Activated gamma-delta T cell treated with Interleukin-2 at 50 U/mL for 16 hours (primary cell): ENCODE data around the gene EPHA2.
A peak's percentile ranks its signal among the peaks of the same experiment; 100 is the strongest.
"Not testable (repeated sequence)": the region's sequence is repeated elsewhere in the genome, so short reads cannot be mapped to it uniquely, and the experiment has no call there.

ENCODE experiments used
- DNase-seq: peaks from one replicate; pipeline ENCODE4 v3.0.0-alpha.2; 2020

The EPHA2 gene

GRCh38 chr1:16167331-16168143 is 11.7 kb upstream of the EPHA2 start:
- peak; percentile 52 for DNase-seq

GRCh38 chr1:16166117-16166516 is 10.2 kb upstream of the EPHA2 start:
- DNase-seq, result no peak

GRCh38 chr1:16165548-16165947 is 9.7 kb upstream of the EPHA2 start:
- DNase-seq, result no peak

- DNase-seq, result no peak
These were observed 9.2 kb upstream of the EPHA2 start for GRCh38 chr1:16165073-16165364.

GRCh38 chr1:16164213-16165072 is 8.6 kb upstream of the EPHA2 start:
- no peak for DNase-seq

DNA sequence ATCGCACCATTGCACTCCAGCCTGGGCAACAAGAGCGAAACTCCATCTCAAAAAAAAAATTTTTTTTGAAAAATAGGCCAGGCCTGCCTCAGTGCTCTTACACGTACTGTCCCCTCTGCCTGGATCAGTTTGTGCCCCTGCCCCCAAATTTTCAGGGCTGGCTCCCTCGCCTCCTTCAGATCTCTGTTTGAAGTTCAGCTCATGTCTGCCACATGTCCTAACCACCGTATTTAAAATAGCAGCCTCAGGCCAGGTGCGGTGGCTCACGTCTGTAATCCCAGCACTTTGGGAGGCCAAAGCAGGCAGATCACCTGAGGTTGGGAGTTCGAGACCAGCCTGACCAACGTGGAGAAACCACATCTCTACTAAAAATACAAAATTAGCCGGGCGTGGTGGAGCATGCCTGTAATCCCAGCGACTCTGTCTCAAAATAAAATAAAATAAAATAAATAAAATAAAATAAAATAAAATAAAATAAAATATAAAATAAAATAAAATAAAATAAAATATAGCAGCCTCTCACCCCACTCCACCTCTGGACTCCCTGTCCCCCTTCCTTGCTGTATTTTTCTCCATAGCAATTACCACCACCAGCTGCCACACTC is 7.8 kb upstream of the EPHA2 start:
- not testable (repeated sequence) for DNase-seq

- DNase-seq, result peak; percentile 57
These were observed 6.4 kb upstream of the EPHA2 start for GRCh38 chr1:16162163-16162822.

DNA sequence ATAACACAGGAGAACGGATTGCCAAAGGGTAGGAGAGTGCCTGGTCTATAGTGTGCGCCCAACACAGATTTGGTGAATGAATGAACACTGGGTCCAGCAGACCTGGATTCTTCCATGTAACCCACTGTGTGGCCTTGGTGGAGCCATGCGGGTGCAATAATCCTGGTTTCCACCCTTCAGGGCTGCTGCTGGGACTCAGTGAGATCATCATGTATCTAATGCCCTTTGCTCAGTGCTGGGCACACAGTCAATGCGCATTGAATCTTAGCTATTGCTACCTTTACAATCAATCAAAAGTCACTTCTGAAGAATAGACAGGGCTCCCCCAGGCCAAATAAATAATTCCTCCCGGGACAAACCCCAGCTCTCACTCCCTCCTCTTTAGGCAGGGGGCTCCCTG is 5.8 kb upstream of the EPHA2 start:
- DNase-seq, result no peak

DNA sequence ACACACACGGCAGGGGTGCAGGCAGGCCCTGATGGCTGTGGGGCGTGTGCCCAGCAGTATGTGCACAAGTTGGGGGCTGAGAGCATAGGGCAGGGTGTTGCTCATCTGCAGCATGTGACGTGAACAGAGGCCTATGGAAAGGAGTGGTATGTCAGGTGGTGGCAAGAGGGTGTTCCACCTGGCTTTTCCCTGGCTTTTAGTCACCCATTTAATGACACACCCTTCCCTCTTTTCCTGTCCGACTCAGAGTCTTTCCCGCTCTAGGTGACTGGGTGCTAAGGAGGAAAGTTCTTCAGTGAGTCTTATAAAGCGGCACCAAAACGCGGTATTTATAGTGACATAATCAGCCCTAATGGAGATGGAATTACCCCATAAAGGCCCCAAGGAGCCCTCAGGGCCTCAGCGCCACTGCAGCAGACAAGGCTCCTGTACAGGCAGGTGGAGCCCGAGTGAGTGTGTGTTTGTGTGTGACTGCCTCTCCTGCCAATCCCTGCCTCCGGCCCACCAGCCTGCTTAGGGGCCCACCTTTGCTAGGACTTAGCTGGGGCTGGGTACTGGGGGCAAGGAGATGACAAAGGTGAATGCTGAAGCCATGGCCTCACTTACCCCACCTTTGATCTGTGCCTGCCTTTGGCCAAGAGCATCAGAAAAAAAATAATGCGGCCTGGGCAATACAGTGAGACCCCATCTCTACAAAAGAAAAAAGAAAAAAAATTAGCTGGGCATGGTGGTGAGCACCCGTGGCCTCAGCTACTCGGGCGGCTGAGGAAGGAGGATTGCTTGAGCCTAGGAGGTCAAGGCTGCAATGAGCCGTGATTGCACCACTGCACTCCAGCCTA is 3.3 kb upstream of the EPHA2 start:
- no peak for DNase-seq

DNA sequence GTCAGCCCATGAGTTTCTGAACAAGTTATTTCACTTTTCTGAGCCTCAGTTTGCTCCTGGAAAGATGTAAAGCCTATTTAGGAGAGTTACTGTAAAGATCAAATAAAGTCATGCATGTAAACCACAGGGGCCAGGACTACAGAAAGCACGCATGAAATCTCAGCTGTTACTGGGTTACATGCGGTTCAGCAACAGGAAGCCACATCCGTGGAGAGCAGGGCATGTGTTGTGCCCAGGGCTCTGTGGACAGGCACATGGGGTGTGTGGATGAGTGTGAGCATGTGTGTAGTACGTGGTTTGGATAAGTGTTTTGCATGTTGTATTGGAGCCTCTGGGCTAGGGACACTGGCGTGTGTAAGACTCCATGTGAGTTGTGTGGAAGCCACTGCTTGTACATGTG is 2.2 kb upstream of the EPHA2 start:
- DNase-seq, result peak; percentile 24

GRCh38 chr1:16156848-16157495 is 1.1 kb upstream of the EPHA2 start:
- no peak for DNase-seq

- DNase-seq, result no peak
These were observed 1.7 kb downstream of the EPHA2 start for GRCh38 chr1:16153999-16154673.

DNA sequence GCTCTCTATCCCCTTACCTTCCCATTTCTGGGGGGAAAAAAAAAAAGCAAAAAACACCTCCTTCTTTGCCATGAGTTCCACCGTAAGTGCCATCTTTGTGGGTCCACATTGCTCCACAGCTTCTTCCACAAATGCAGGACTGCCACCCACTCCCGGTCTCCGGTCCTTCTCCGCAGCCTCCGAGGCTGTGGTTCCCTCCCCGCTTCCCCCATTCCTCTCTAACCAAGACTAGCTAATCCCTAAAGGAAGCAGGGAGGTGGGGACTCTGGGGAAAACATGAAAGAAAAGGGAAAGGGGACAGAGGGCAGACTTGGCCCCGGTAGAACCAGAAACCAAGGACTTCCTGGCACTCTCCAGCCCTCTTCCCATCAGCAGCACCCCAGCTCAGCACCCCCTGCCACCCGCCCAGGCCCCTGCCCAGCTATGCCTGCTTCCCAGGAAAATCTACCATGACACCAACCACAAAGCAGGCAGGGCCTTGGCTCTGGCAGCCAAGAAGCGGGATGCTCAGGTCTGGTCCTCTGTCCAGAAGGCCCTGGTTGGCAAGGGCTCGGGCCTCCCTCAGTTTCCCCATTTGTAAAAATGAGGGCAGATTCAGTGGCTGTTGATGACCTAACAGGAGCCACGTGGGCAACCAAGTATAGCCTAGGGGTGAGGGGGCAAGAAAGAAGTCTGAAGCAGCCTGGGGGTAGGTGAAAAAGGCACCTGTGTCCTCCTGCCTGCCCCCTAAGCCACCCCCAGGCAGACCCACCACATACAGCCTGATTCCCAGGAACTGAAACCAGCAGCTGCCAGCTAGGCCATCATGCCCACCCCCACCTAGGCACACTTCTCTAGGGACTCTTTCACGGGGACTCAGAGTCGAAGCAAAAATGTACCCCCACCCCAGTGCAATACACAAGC is 2.5 kb downstream of the EPHA2 start:
- DNase-seq, result no peak

DNA sequence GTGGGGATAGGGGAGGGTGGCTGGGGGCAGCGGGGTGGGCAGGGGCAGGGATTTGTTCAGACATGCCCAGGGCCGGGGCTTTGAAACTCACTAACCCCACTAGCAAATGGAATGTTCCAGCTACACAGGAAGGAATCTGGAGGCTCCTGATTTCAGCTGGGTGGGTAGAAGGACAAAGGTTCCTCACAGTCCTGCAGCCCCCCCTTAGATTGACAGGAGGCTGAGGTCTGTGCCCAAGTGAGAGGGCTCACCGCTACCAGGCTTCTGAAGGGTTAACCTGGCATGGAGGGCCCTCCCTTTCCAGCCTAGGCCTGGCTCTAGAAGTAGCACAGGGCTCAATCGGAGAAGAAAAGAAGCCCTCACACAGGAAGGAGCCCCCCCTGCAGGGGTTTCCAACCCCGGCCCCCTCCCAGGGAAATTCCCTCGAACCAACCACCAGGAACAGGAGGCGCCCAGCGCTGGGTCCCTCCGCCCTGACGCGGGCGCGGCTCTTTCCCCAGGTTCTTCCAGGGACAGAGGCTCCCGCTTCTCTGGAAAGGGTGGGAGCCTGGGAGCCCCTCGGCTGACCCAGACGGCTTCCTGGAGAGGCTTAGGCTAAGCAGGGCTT is 3.3 kb downstream of the EPHA2 start:
- DNase-seq, result no peak

- DNase-seq, result no peak
These were observed 3.9 kb downstream of the EPHA2 start for GRCh38 chr1:16151995-16152384.

DNA sequence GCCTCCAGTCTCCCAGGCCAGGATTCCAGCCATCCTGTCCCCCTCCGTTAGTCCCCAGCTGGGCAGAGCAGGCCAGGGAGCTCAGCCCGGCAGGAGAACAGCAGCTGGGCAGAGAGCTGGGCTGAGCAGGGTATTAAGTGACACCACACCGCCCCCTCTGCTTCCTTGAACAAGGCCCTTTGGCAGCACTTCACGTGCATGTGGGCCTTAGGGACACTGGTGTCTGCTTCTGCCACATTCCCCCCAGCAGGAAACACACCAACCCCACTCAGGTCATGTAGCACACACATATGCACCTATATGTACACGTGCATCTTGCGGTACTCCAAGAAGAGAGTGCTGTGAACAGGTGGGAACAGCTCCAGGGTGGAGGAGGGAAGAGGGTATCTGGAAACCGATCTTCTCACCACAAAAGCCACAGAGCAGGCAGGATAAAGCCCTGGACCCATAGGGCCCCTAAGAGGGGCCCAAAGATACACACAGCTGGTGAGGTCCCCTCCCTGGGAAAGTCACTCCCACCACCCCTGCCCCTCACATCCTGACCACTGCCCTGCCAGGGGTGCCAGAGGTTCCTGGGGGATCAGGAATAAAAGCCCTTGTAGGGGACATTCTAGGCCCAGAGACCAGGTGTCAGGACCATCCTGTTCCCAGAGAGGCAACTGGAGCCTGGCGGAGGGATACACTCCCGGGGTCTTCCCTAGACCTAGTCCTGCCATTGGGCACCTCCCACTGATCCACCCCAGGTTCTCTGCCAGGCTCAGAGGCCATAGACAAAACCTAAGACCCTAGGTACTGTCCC is 4.5 kb downstream of the EPHA2 start:
- no peak for DNase-seq

GRCh38 chr1:16150508-16150907 is 5.4 kb downstream of the EPHA2 start:
- DNase-seq, result no peak

DNA sequence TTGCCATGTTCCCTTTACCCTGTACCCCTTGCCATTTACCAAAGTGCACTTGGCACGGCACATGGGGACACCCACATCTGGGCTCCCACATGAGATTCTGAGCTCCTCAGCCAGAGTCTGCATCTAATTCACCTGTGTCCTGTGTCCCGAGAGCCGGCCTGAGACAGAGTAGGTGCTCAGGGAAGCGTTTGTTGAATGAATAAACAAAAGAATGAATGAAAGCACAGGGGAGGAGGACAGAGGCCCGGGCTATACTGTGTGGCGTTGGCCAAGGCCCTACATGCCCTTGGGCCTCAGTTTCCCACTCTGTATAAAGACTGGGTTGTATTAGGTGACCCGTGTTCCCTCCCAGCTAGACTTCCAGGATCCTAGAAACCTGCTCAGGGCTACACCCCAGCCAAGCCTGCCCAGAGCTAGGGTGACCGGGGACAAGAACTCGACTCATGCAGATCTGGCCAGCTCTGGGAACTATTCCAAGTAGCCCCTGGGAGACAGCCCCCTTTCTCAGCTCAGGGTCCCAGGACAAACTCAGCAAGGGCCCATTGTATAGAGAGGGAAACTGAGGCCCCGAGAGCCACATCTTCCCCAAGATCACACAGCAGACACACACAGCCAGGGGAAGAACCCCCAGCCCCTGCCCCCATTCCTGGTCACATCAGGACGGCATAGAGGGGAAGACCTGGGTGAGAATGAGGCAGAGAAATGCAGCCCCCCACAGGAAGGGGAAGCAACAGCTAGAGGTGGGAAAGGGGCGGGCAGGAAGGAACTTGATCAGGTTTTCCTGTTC is 6.0 kb downstream of the EPHA2 start:
- no peak for DNase-seq
